Retinal pigment epithelial cell (primary cell): ENCODE results near the gene DCLK1.

Experiments used
- DNase-seq: peaks from one replicate; pipeline ENCODE4 v3.0.0-alpha.2; 2010; ENCODE audit warnings: low read depth
- H3K4me3 ChIP-seq: 2 replicates; pipeline ENCODE4 v1.5.1; 2011; ENCODE audit warnings: mild to moderate bottlenecking, low read length, control low read depth, moderate library complexity
- TF ChIP-seq, protein P1 (sequence below): conservative IDR thresholded peaks from 2 replicates; pipeline ENCODE4 v1.5.1; 2011; ENCODE audit warnings: low read depth, low read length, control low read depth, inconsistent platforms

The DCLK1 gene

DNA sequence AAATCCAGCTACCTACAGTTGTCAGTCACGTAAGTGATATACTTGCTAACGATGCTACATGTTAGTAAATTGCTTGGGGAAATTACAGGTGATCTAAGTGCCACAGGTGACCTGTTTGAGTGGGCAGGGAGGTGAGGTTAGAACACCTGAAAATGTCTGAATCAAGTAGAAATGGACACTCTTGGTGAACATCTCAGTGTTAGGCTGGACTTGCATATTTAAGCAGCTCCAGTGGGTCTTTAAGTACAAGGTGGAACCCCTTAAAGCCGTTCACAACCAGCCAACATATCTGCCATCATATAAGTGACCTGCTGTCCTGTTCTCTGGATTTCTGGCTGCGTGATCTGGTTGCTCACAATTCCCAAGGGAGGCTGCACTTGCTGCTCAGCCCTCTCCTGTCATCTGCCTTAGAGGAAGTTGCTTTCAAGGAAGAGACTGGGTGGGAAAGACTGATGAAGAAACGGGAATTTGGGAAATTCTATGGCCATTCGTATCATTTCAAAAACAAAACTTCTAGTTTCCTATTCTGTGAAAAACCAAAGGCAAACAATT is 244.0 kb downstream of the DCLK1 start:
- H3K4me3 ChIP-seq, result no peak overlapping the region
- TF ChIP-seq, protein P1, sequence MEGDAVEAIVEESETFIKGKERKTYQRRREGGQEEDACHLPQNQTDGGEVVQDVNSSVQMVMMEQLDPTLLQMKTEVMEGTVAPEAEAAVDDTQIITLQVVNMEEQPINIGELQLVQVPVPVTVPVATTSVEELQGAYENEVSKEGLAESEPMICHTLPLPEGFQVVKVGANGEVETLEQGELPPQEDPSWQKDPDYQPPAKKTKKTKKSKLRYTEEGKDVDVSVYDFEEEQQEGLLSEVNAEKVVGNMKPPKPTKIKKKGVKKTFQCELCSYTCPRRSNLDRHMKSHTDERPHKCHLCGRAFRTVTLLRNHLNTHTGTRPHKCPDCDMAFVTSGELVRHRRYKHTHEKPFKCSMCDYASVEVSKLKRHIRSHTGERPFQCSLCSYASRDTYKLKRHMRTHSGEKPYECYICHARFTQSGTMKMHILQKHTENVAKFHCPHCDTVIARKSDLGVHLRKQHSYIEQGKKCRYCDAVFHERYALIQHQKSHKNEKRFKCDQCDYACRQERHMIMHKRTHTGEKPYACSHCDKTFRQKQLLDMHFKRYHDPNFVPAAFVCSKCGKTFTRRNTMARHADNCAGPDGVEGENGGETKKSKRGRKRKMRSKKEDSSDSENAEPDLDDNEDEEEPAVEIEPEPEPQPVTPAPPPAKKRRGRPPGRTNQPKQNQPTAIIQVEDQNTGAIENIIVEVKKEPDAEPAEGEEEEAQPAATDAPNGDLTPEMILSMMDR, result no peak
- no peak for DNase-seq

DNA sequence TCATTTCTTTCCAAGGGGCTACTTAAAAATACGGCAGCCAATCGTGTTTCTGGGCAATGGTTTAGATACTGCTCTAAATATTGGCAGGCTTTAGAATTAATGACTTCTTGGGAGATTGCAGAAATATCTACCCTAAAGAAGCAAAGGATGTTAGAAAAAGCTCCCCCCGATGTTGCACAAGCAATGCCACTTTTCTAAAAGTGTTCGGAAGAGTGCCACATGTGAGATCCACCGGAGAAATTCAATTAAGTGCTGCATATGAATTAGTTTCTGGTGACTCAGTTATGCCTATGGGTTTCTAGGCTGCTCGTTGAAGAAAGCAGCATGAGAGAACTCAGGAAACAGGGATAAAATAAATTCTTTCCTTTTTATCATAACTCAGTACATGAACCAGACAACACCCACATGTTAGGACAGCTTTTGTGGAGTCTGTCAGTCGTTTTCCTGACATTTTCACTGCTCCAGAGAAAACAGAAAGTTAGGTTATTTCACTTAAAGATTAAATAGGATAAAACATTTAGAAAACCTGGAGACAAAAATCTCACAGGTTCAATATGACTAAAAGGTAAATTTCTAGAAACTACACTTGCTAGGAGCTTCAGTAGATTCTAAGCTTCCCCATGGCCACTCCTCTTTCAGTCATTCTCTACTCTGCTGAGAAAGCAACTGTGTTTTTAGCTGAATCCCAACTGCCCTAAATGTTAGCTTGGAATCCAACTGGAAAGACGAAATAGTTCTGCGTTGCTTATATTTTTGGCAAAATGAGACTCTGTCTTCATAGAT is 244.7 kb downstream of the DCLK1 start:
- TF ChIP-seq, protein P1, result no peak
- H3K4me3 ChIP-seq, result no peak overlapping the region
- no peak for DNase-seq

GRCh38 chr13:35884211-35884760 is 246.9 kb downstream of the DCLK1 start:
- TF ChIP-seq, protein P1, result no peak
- DNase-seq, result no peak
- no peak overlapping the region for H3K4me3 ChIP-seq

DNA sequence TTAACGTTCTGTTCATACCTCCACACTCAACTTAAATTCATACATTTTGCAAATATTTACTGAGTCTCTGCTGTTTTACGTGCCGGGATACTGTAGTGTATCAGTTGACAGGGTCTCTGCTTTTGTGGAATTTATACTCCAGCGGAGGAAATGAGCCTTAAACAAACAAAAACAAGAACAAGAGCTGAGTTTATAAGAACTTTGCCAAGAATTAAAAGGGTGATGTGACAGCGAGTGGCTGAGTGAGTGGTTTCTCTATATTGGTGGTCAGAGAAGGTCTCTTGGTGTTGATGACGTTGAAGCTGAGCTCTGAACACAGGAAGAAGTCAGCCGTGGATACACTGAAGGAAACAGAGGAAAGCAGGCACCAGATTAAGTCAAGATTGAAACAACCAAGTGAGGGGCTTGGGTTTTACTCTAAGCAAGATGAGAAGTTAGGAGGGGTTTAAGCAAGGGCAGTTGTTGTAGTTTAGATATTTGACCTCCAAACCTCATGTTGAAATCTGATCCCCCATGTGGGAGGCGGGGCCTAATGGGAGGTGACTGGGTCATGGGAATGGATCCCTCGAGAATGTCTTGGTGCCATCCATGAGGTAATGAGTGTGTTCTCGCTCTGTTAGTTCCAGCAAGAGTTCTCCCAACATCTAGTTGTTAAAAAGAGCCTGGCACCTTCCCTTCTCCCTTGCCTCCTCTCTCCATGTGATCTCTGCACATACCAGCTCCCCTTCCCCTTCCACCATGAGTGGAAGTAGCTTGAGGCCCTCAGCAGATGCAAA is 248.3 kb downstream of the DCLK1 start:
- no peak overlapping the region for H3K4me3 ChIP-seq
- TF ChIP-seq, protein P1, result no peak
- no peak for DNase-seq

DNA sequence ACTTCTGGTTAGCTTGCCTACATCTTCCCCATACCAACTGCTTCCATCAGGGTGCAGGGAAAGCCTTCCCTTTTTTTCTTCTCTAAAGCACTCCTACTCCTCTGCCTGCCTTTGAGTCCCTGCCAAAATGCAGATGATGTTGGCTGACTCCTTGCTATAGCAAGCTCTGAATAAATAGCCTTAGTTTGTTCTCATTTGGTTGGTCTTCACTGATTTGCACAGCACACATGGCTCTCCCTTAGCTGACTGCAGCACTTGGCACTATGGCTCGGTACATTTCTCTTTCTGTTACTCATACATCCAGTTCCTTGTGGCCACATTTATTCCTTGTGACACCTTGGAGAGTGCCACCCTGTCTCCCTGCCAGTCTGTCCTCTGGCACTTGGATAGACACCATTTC is 249.8 kb downstream of the DCLK1 start:
- H3K4me3 ChIP-seq, result no peak overlapping the region
- no peak for DNase-seq
- TF ChIP-seq, protein P1, result no peak

DNA sequence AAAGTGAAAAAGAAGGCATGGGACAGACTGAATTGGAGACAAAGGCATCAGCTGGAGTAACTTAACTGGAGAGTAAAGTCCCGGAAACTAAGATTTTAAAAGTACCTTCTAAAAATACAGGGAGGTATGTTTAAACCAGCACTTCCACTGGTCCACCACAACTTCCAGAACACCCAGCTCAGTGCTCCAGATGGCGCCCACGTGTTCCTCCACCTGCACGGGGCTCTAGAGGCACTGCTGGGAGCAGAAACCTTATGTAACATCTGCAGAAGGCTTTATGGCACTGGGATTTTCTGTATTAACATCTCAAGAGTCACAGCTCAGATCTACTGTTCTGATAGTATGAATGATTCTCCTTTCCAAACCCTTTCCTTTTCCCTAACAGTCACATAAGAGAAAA is 252.1 kb downstream of the DCLK1 start:
- H3K4me3 ChIP-seq, result no peak overlapping the region
- TF ChIP-seq, protein P1, result no peak
- no peak for DNase-seq
